GM12874 (cell line): ENCODE measurements around the gene NFASC.

Source experiments
- TF ChIP-seq, protein P1 (sequence below): IDR thresholded peaks from 2 replicates; pipeline ENCODE4 v1.5.1; 2011; ENCODE audit warnings: low read depth, mild to moderate bottlenecking, control low read depth, low read length, moderate library complexity; ENCODE audit not compliant: insufficient read depth

NFASC gene

DNA sequence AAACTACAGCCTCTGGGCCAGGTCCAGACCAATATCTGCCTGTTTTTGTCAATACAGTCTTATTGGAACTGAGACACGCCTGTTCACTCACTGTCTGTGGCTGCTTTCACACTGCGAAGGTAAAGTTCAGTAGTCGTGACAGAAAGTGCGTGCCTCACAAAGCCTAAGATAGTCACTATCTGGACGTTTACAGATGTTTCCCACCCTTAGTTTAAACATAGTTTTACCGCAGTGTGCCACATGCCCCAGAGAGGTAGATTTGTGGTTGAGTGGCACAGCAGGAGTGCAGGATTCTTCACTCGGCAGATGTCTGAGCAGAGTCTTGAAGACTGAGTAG, 61.9 kb downstream of the NFASC start:
- TF ChIP-seq, protein P1, sequence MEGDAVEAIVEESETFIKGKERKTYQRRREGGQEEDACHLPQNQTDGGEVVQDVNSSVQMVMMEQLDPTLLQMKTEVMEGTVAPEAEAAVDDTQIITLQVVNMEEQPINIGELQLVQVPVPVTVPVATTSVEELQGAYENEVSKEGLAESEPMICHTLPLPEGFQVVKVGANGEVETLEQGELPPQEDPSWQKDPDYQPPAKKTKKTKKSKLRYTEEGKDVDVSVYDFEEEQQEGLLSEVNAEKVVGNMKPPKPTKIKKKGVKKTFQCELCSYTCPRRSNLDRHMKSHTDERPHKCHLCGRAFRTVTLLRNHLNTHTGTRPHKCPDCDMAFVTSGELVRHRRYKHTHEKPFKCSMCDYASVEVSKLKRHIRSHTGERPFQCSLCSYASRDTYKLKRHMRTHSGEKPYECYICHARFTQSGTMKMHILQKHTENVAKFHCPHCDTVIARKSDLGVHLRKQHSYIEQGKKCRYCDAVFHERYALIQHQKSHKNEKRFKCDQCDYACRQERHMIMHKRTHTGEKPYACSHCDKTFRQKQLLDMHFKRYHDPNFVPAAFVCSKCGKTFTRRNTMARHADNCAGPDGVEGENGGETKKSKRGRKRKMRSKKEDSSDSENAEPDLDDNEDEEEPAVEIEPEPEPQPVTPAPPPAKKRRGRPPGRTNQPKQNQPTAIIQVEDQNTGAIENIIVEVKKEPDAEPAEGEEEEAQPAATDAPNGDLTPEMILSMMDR, result no peak

DNA sequence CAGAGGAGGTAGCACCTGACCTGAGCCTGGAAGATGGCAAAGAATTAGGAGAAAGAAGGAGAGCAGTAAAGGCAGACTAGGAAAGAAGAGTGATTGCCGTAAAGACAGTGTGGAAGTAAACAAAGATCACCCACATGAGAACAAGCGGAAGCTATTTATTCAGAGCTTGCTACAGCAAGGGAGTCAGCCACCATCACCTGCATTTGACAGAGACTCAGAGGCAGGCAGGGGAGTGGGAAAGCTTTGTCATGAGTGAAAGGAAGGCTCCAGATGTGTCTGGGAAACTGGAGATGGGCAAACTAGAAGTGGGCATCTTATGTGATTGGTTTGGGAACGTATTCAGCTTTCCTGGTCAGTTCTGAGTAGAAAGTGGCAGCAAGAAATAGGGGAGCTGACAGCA, 64.5 kb downstream of the NFASC start:
- TF ChIP-seq, protein P1, result no peak

DNA sequence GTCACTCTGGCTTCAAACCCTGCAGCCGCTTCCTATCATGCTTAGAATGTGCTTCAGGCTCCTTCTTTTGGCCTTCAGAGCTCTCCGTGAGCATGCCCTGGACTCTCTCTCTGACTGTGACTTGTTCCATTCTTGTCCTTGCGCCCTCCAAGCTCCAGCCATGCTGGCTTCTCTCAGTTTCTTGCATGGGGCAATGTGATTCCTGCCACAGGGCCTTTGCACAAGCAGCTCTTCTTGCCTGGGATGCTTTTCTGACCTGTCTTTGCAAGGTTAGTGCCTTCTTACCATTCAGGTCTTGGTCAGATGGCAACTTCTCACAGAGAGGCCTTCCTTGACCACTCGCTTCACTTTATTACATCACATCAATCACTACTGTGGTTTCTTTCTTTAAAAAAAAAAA, 66.1 kb downstream of the NFASC start:
- TF ChIP-seq, protein P1, result no peak

DNA sequence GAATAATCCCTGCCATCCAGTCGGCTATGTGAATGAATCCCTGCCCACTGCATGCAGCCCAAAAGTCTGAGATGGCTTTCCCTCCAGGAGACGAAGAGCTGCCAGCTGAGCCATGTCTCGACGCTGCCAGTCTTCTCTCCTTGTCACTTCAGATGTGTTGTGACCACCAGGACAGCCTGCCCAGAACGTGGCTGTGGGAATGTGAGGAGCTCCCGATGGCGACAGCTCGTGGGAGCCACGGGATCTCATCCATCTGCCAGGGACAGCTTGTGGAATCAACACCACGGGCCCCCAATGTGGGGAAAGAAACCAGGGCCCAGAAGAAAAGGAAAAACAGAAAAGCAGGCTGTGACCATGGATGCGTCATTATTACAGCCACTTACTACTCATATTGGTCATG, 67.2 kb downstream of the NFASC start:
- TF ChIP-seq, protein P1, result no peak

DNA sequence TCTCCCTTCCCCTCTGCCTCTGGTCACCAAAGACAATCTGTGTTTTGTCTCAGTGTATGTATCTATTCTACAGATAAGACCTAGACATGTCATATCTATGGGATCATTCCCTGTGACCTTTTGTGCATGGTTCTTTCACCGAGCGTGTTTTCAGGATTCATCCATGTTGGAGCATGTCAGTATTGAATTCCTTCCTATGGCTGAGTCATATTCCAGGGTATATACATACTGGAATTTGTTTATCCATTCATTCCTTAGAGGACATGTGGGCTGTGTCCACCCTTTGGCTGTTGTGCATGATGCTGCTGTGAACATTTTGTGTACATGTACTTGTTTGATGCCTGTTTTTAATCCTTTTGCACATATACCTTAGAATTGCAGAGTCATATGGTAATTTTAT, 69.9 kb downstream of the NFASC start:
- TF ChIP-seq, protein P1, result no peak

DNA sequence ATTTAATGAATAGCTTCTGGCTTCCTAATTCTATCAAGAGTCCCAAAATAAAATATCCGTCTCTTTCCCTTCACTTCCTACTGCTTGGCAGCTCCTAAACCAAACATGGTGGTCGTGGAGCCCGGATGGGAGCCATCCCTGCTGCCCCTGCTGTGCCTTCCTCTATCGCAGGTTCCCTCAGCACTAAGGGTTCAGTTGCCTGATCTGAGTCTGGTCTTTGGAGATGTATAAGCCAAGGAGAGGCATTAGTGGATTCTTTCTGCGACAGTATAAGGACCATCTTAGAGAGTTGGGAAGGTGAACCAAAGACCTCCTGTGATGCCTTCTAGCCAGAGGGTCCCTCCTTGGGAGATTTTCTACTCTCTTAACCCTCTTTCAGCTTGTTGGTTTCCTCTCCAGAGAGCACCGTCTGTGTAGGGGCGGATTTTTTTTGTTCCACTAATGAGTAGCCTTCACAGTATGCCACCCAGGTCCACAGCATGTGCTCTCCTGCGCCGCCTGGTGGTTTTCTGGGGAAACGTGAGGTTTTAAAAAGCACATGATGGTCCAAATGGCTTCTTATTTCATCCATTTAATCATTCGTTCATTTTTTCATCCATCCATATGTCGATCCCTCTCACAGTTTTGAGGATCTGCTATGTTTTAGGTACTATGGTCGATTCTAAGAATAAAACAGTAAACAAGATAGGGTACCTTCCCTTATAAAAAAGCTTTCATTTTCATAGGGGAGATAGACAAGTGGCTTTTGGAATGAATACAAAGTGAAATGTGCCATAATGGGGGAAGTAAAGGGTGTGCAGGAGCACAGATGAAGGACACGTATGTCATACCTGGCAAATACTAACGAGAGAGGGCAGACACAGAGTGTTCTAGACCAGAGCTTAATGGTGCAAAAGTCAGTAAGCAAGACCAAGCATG, 71.0 kb downstream of the NFASC start:
- TF ChIP-seq, protein P1, result peak; percentile 89

DNA sequence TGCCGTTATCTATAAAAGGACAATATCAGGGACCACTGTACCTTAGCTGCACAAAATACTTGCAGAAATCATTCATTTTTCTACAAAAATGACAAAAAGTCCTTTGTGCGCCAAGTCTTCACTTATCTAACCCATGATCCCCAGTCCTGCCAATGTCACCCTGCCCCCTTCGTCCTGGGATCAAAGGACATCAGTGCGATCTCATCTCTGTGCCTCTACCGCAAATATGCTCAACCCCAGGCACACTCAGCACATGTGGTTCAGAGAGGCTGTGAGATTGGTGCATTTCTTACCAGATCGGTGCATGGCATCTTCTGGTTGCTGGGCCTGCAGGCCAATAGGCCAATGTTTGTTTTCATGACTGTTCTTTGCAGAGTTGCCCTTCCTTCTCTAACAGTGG, 72.8 kb downstream of the NFASC start:
- TF ChIP-seq, protein P1, result no peak

DNA sequence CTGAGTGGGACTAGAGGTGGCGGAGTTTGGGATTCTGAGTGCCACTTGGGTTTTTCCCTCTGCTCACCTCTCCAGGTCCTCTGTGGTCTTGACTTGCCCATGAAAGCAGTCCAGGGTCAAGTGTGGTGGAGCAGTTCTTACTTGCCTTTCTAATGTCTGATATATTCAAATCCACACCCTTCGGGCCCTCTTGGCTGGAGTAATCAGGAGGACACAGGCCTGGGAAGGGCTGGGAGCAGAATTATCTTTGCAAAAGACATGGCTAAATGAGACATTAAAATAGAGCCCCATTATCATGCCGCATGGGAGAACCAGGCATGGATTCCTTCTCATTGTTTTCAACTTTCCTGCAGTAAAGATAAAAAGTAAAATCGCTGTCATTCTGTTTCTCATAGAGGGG, 74.0 kb downstream of the NFASC start:
- TF ChIP-seq, protein P1, result no peak
